GM21717 (cell line): ENCODE data around the gene FAHD2A.
"Not testable (repeated sequence)": the region's sequence is repeated elsewhere in the genome, so short reads cannot be mapped to it uniquely, and the experiment has no call there.

ENCODE experiments used
- ATAC-seq: cut with Tn5 transposase; IDR thresholded peaks from one replicate; pipeline ENCODE4 v1.9.1; 2021; ENCODE audit warnings: mild to moderate bottlenecking, moderate library complexity; ENCODE audit not compliant: unreplicated experiment

FAHD2A gene

DNA sequence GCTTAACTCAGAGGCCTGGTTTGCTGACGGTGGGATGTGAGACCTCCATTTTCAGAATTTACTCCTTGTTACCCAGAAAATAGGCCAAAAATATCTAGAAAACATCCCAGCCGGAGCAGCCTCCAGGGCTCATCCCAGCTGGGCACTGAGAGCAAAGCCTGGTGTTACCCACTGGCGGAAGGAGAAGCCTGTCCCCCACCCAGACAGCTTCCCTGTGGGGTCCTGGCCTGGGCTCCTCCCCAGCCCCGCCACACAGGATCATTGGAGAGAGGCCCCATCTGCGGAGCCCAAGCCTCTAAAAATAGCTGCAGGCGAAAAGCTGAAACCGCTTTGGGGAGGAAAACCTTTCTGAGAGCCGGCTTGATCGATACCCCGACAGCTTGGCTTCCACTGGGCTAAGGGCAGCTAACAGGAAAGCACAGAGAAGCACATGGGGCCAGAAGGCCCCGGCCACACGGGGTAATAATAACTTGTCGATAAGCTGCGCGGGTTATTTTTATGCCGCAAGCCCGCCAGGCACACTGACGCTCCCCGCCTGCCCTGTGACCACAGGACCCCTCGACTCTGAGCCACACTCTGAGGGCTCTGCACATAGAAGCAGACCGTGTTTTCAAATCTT lies 26.9 kb upstream of the FAHD2A start:
- no peak for ATAC-seq

DNA sequence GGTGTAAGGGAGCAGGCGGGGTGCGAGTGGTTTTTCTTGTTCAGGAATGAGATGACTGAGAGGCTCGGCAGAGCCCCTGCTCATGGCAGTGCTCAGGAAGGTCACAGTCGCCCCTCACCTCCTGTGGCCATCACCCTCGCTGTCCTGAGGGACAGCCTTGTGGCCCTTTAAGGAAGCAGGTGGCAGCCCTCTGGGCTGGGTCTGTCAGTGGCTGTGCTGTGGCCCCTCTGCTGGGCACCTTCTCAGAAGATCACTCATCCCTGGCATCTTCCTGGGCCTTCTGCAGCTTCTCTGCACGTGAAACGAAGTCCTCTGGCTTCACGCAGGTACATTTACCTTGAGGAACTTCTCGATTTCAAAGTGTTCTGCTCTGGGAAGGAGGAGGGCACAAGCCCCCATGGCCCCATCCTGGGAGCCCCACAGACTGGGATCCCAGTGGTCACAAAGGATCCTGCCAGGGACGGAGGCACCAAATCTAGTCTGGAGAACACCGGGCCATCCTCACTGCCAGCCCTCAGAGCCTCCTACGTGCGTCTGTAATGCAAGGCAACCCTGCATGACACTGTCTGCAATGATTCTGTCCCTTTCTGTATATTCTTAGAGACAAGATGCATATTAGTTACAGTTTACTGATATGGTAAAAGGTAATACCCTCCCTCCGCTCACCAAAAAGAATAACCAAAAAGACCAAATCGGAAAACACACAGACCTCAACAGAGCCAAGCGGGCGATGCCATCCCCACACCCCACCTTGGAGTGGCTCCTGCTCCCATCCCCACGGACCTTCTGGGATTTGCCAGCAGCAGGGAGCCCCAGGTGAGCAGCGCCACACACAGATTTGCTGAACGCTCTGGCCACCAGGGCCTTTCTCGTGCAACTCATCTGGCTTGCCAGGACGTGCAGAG lies 25.9 kb upstream of the FAHD2A start:
- no peak for ATAC-seq

DNA sequence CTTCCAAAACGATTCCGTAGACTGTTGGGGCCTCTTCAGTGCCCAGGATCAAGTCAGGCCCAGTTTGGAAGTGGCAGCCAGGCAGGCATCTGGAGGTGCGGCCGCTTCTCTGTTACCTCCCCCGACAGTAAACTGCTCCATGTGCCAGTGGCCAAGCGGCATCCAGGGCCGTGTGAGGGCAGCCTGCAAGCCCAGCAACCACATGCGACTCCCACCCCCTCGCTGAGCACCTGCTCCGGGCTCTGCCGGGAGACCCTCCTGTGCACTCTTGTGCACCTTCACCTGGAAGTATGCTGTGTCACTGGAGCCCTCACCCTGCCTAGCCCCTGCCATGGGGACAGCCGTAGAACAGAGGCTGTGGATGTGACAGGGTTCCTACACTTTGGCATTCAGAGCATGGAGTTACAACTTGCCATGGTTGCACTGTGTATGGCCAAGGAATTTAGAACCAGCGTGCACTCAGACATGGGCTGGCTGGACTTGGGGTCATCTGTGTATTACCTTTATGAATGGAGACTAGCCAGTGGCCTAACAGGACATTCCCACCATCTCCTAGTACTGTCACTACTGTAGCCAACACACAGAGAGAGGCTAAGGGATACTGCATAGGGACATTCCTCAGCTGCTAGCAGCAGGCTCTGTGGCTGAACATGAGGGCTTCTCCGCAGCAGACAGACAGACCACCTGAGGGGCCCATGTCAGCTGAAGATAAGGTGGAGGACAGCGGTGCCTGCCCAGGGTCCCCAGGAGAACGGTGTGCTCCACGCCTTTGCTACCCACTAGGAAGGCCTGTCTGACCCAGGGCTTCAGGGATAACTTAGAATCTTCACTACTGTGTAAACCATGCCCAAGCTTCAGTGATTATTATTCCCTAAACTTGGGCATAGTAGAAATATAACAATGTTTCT lies 25.0 kb upstream of the FAHD2A start:
- no peak for ATAC-seq

DNA sequence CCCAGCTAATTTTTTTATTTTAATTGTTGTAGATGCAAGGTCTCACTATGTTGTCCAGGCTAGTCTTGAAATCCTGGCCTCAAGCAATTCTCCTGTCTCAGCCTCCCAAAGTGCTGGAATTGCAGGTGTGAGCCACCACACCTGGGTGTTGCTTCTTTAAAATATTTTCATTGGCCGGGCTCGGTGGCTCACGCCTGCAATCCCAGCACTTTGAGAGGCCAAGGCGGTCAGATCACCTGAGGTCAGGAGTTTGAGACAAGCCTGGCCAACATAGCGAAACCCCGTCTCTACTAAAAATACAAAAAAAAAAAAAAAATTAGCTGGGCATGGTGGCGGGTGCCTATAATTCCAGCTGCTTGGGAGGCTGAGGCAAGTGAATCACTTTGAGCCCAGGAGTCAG lies 24.2 kb upstream of the FAHD2A start:
- not testable (repeated sequence) for ATAC-seq

DNA sequence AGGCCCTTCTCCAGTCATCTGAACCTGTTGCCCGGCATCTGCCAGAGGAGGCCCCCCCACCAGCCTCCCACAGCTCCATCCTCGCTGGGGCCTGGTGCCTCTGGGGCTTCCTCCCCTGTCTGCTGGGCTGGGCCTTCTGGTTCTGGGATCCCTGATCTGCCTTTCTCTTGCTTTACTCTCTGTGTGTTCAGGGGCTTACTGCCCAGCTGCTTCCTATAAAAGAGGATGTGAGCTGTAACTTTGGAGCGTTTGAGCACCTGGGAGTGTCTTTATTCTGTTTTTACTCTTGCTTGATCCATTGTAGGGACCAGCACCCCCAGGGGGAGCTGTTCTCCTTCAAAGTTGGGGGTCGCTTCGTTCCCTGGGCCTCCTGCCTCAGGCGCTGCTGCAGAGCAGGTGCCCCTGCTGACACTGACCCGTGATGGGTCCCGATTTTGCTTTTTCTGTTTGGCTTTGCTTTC lies 23.1 kb upstream of the FAHD2A start:
- no peak for ATAC-seq

DNA sequence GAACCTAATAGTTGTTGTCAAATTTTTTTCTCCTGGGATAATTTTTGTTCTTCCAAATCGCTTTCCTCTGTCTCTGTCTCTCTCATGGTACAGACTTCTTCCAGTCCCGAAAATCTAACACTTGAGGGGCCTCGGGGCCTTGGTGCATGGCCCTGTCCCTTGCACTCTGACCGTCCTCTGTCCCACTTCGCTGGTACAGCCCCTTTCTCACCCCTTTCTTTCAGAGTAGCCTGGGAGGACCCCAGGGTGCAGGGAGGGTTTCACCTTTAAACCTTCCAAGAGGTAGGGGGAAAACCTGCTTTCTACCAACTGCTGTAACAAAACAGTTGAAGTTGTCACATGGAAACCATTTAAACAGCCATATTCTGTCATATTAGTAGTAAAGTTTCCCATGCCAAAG lies 22.2 kb upstream of the FAHD2A start:
- no peak for ATAC-seq

DNA sequence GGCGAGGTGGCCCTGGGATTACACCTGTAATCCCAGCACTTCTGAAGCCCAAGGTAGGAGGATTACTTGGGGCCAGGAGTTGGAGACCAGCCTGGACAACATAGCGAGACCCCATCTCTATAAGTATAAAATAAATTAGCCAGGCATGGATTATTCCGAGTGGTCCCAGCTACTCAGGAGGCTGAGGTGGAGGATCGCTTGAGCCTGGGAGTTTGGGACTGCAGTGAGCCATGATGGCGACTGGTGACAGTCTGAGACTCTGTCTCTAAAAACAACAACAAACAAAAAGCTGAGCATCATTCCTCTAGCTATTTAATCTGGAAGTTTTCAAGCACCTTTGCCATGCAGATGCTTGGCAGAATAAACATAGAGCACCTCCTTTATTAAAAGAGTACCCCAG lies 21.8 kb upstream of the FAHD2A start:
- ATAC-seq, result no peak

DNA sequence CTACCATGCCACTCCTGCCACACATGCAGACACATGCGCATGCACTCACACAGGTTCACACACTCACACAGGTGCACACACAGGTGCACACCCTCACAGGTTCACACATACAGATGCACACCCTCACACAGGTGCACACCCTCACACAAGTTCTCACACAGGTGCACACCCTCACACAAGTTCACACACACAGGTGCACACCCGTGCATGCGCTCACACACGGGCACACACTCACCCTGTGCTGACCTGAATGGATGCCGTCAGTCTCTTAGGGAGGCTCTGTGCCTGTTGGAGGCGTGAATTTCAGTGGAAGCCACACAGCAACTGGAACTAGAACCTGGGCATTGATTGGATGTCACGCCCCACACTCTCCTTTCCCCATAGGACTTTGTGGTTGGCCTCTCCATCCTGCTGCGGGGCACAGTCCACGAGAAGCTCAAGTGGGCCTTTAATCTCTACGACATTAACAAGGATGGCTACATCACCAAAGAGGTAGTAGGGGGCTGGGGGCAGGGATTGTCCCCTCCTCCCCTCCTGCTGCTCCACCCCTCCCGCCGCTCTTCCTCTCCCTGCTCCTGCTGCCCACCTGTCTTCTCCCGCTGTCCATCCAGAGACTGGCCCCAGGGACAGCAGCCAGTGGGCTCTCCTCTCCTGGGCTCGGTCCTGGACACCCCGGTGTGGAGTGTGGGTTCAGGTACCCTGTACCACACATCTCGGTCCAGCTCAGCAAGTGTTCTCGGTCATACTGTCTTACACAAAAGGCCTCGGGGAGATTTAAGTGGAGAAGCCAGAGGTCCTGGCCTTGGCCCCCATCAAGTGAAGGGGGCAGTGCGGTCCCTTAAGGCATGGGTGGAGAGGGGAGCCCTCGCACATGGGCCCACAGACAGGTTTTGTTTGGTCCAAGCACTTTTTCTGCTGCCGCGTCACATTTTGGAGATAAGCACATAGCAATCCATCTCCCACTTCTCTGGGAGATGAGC lies 21.0 kb upstream of the FAHD2A start:
- ATAC-seq, result no peak

DNA sequence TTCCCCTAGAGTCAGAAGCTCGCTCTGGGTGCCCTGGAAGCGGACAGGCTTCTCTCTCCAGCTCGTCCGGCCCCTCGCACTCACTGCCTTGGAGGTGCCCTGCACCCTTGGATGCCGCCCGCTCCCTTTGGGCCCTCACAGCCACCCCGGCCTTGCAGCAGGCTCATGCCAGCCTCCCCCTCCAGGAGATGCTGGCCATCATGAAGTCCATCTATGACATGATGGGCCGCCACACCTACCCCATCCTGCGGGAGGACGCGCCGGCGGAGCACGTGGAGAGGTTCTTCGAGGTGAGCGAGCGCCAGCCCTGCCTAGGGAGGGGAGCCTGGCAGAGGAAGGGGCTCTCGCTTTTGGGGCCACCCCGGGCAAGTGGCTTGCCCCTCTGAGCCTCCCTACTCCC lies 20.3 kb upstream of the FAHD2A start:
- ATAC-seq, result no peak

DNA sequence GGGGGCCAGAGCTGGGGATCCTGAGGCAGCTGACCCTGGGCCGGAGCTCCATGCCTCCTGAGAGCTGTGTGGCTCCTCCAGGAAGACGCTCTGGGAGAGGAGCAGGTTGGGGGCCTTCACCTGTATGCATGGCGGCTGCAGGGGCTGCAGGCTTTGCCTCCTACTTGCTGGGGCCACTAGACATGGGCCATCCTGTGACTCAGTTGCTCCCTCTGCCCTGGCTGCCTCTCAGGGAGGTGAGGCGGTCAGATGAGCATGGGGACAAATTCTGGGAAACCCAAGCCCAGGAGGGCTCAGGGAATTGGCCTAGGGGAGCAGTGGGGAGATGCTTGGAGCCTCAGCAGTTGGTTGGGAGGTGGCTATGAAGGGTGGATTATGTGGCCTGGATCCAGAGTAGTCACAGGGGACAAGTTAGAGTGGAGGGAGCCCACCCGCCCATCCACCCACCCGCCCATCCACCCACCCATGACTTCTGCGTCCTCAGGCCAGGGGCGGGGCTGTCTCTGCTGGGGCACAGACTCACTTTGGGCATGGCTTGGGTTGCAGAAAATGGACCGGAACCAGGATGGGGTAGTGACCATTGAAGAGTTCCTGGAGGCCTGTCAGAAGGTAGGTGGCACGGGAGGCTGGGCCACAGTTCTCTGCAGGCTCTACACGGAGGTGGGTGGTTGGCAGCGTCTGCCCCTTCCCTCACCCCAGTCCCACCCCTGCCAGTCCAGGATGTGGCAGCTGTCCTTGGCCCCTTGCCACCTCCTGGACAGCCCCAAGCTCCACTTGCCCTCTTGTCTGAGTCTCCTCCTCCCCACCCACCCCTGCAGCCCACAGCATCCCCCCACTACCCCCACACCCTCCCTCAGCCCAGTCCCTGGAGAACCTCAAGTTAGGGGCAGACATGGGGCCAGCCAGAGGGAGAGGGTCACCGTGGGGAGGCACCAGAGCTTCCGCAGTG lies 19.5 kb upstream of the FAHD2A start:
- no peak for ATAC-seq

DNA sequence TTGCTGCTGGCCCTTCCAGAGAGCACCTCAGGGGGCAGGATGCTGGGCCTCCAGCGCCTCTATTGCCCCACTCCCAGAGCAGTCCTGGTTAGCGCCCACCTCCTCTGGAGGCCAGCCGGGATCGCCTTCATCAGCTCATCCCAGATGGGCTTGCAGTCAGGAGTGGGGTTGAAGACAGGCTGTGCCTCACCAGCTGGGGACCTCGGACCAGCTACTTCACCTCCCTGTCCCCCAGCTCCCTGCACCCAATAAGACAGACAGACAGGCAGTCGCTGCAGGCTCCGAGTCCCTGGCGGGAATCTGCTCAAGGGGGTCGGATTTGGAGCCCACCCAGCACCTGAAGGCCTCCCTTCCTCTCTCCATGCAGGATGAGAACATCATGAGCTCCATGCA lies 18.9 kb upstream of the FAHD2A start:
- ATAC-seq, result no peak

DNA sequence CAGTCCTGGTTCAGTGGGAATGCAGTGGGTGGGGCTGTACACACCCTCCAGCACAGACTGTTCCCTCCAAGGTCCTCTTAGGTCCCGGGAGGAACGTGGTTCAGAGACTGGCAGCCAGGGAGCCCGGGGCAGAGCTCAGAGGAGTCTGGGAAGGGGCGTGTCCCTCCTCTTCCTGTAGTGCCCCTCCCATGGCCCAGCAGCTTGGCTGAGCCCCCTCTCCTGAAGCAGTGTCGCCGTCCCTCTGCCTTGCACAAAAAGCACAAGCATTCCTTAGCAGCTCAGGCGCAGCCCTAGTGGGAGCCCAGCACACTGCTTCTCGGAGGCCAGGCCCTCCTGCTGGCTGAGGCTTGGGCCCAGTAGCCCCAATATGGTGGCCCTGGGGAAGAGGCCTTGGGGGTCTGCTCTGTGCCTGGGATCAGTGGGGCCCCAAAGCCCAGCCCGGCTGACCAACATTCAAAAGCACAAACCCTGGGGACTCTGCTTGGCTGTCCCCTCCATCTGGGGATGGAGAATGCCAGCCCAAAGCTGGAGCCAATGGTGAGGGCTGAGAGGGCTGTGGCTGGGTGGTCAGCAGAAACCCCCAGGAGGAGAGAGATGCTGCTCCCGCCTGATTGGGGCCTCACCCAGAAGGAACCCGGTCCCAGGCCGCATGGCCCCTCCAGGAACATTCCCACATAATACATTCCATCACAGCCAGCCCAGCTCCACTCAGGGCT lies 17.5 kb upstream of the FAHD2A start:
- ATAC-seq, result no peak

DNA sequence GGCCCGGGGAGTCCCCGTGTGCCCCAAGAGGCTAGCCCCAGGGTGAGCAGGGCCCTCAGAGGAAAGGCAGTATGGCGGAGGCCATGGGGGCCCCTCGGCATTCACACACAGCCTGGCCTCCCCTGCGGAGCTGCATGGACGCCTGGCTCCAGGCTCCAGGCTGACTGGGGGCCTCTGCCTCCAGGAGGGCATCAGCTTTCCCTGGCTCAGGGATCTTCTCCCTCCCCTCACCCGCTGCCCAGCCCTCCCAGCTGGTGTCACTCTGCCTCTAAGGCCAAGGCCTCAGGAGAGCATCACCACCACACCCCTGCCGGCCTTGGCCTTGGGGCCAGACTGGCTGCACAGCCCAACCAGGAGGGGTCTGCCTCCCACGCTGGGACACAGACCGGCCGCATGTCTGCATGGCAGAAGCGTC lies 16.9 kb upstream of the FAHD2A start:
- no peak for ATAC-seq

DNA sequence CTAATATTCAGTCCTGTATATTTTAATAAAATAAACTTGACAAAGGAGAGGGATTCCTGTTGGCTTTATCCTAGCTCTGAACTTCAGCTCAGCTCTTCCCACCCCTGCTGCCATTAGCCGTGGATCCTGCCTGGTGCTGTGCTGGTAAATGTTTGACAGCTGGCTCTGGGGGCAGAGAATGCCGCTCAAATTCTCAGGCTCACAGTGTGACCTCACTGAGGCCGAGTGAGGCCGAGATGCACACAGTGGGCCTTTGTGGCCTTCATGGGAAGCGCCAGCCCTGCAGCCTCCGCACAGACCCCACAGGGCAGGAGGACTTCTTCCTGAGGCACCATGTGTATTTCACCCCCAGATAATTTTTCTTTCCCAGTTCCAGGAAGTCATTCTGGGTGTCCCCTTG lies 16.5 kb upstream of the FAHD2A start:
- ATAC-seq, result no peak

DNA sequence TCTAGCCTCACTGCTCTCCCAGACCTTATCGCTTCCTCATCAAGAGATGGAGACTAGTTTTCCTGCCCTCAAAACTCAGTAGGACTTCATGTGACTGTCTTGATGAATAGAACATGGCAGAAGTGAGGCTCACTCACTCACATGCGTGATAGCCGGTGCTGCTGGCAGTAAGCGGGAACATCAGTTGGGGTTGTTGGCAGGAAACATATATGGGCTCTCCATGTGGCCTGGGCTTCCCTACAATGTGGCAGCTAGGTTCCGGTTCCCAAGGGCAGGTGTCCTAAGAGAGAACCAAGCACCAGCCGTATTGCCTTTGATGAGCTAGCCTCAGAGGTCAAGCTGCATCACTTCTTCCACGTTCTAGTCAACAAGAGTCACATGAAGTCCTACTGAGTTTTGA lies 15.2 kb upstream of the FAHD2A start:
- no peak for ATAC-seq

DNA sequence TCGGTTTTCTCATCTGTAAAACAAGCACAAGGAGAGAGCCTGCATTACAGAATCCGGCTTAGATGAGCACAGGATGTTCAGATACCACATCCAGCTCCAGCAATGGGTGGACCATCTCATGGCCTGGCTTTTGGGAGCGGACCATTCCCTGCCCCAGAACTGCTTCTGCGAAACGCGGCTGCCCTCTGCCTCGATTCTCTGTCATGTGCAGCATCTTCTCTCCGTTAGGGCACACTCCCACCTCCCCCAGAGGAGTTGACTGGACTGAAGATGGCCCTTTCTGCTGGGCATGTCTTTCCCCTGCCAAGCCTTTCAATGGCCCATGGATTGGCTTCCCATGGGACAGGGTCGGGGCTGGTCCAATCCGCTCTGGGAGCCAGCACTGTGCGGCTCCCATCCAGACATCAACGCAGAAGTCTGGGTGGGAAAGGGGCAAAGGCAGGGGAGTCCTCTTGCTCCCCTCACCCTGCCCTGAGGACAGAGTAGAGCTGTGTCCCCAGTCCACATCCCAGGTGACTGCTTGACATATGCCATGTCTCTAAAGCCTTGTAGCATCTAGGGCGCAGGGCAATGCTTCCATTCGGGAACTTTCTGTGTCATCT lies 14.3 kb upstream of the FAHD2A start:
- no peak for ATAC-seq

DNA sequence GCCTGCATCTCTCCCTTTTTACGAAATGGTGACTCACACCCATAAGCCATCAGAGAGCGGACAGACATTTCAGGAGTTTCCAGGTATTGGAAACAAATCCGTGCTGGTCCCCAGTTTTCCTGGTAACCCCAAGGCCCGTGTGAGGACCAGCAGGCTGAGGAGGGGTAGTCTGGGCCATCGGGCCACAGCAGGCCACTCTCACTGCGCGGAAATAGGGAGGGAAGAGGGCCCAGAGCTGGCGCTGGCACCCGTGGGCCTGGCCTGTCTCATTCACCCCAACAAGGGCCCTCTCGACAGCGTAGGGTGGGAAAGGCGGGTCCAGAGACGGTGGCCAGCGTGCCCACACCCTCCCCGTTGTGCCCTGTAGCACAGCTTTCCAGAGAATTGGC lies 13.7 kb upstream of the FAHD2A start:
- ATAC-seq, result no peak
